ENCODE results near the gene ZNF587. TPM values are rescaled to one million over a fixed set of nuclear protein-coding genes. Genes with fewer than 3 reads are reported as not detected.
A peak's percentile ranks its signal among the peaks of the same experiment; 100 is the strongest.
"Not testable (repeated sequence)": the region's sequence is repeated elsewhere in the genome, so short reads cannot be mapped to it uniquely, and the experiment has no call there.

Gene ZNF587
- polyA plus RNA-seq, 4 donors = 5.1 to 53.9 (median 12.2) TPM

GRCh38 chr19:57818378-57818777, 31.3 kb upstream of the ZNF587 start:
- Histone ChIP-seq H3K27me3 (ENCODE audit: control insufficient read depth in 3 of 3, insufficient read depth in 3 of 3, low read length in 3 of 3) (no peaks in the 10 kb centered on the region), H3K9me3 (ENCODE audit: control insufficient read depth in 2 of 2, insufficient read depth in 1 of 2, low read depth in 1 of 2, low read length in 1 of 2) (peaks cover 0 to 4% of the 10 kb centered on the region in 2 donors), H3K4me1 (ENCODE audit: control insufficient read depth in 3 of 3, insufficient read depth in 2 of 3, low read depth in 1 of 3, low read length in 2 of 3) (peaks cover 0 to 25% (median 1%) of the 10 kb centered on the region in 3 donors), H3K4me3 (ENCODE audit: low read depth in 1 of 3, low read length in 3 of 3) (no peak overlapping the region), H3K27ac (ENCODE audit: low read depth in 1 of 3, low read length in 2 of 3) (no peak overlapping the region), H3K36me3 (ENCODE audit: control insufficient read depth in 3 of 3, insufficient read depth in 2 of 3, low read depth in 1 of 3, low read length in 3 of 3) (peaks cover 0 to 7% (median 0%) of the 10 kb centered on the region in 3 donors)
- DNase-seq (no peak), FAIRE-seq (no peak)
- WGBS, 3 donors = 89 to 95% (median 90%) methylated on average over 7 of the region's 7 CpGs

DNA sequence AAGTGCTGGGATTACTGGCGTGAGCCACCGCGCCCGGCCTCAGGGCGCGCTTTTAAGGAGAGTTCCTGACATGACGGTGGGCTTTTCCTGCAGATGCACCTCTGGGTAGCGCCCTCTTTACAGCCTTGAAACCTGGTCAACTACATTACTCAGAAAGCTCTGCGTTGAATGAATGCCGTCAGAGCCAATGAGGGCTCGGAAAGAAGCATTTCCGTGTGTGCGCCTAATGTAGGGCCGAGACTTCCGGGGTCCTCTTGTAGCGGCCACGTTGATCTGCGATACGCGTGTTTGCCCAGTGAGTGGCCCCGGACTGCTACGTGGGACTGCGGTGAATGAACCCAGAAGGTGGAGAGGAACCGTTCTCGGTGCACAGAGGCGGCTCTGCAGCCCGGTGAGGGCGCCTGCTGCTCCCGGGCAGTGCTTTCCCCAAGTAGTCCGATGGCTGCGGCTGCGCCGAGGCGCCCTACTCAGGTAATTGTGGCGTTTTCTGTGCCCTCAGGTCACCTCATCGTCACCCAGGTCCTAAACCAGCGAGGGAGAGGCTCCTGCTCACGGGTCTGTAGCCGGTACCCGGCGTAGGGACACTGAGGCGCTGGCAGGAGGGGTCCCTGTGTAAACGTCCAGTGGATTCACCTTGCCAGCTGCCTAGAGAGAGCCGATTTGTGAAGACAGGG, 30.0 kb upstream of the ZNF587 start:
- 0 to 1% (median 1%) methylated on average over 44 of the region's 44 CpGs for WGBS, 3 donors
- Histone ChIP-seq H3K4me1 (ENCODE audit: control insufficient read depth in 3 of 3, insufficient read depth in 2 of 3, low read depth in 1 of 3, low read length in 2 of 3) (peaks cover 0 to 31% (median 2%) of the 10 kb centered on the region in 3 donors), H3K36me3 (ENCODE audit: control insufficient read depth in 3 of 3, insufficient read depth in 2 of 3, low read depth in 1 of 3, low read length in 3 of 3) (peaks cover 0 to 7% (median 0%) of the 10 kb centered on the region in 3 donors), H3K27ac (ENCODE audit: low read depth in 1 of 3, low read length in 2 of 3) (peak overlapping the region; percentile 68 to 91 (median 73)), H3K27me3 (ENCODE audit: control insufficient read depth in 3 of 3, insufficient read depth in 3 of 3, low read length in 3 of 3) (no peaks in the 10 kb centered on the region), H3K4me3 (ENCODE audit: low read depth in 1 of 3, low read length in 3 of 3) (peak overlapping the region; percentile 74 to 89 (median 84)), H3K9me3 (ENCODE audit: control insufficient read depth in 2 of 2, insufficient read depth in 1 of 2, low read depth in 1 of 2, low read length in 1 of 2) (peaks cover 0 to 4% of the 10 kb centered on the region in 2 donors)
- DNase-seq = peak; percentile 95 to 96
- FAIRE-seq = no peak

GRCh38 chr19:57820599-57820998, 29.1 kb upstream of the ZNF587 start:
- Histone ChIP-seq H3K4me1 (ENCODE audit: control insufficient read depth in 3 of 3, insufficient read depth in 2 of 3, low read depth in 1 of 3, low read length in 2 of 3) (peaks cover 0 to 27% (median 2%) of the 10 kb centered on the region in 3 donors), H3K4me3 (ENCODE audit: low read depth in 1 of 3, low read length in 3 of 3) (peak overlapping the region in 2 of 3 donors; percentile 84 to 89), H3K9me3 (ENCODE audit: control insufficient read depth in 2 of 2, insufficient read depth in 1 of 2, low read depth in 1 of 2, low read length in 1 of 2) (peaks cover 0 to 4% of the 10 kb centered on the region in 2 donors), H3K27ac (ENCODE audit: low read depth in 1 of 3, low read length in 2 of 3) (peak overlapping the region; percentile 34 to 91 (median 73)), H3K27me3 (ENCODE audit: control insufficient read depth in 3 of 3, insufficient read depth in 3 of 3, low read length in 3 of 3) (no peaks in the 10 kb centered on the region), H3K36me3 (ENCODE audit: control insufficient read depth in 3 of 3, insufficient read depth in 2 of 3, low read depth in 1 of 3, low read length in 3 of 3) (peaks cover 0 to 15% (median 2%) of the 10 kb centered on the region in 3 donors)
- DNase-seq (peak in 1 of 2 donors; percentile 16), FAIRE-seq (no peak)
- WGBS, 3 donors = 23 to 61% (median 35%) methylated on average over 6 of the region's 6 CpGs

GRCh38 chr19:57821095-57821494, 28.6 kb upstream of the ZNF587 start:
- Histone ChIP-seq H3K4me3 (ENCODE audit: low read depth in 1 of 3, low read length in 3 of 3) (peak overlapping the region in 2 of 3 donors; percentile 84 to 89), H3K4me1 (ENCODE audit: control insufficient read depth in 3 of 3, insufficient read depth in 2 of 3, low read depth in 1 of 3, low read length in 2 of 3) (peaks cover 0 to 23% (median 2%) of the 10 kb centered on the region in 3 donors), H3K36me3 (ENCODE audit: control insufficient read depth in 3 of 3, insufficient read depth in 2 of 3, low read depth in 1 of 3, low read length in 3 of 3) (peaks cover 0 to 17% (median 2%) of the 10 kb centered on the region in 3 donors), H3K27ac (ENCODE audit: low read depth in 1 of 3, low read length in 2 of 3) (peak overlapping the region in 2 of 3 donors; percentile 73 to 91)
- H3K9me3 ChIP-seq (ENCODE audit: control insufficient read depth in 2 of 2, insufficient read depth in 1 of 2, low read depth in 1 of 2, low read length in 1 of 2); FAIRE-seq; H3K27me3 ChIP-seq (ENCODE audit: control insufficient read depth in 3 of 3, insufficient read depth in 3 of 3, low read length in 3 of 3): not testable (repeated sequence)
- 13 to 46% (median 40%) methylated on average over 2 to 3 of the region's 3 CpGs for WGBS, 3 donors
- DNase-seq = peak; percentile 51 to 63

GRCh38 chr19:57821501-57821900, 28.2 kb upstream of the ZNF587 start:
- peak overlapping the region in 1 of 3 donors; percentile 91 for H3K27ac ChIP-seq (ENCODE audit: low read depth in 1 of 3, low read length in 2 of 3)
- H3K9me3 ChIP-seq (ENCODE audit: control insufficient read depth in 2 of 2, insufficient read depth in 1 of 2, low read depth in 1 of 2, low read length in 1 of 2); H3K4me3 ChIP-seq (ENCODE audit: low read depth in 1 of 3, low read length in 3 of 3); FAIRE-seq; H3K27me3 ChIP-seq (ENCODE audit: control insufficient read depth in 3 of 3, insufficient read depth in 3 of 3, low read length in 3 of 3): not testable (repeated sequence)
- DNase-seq = peak; percentile 66 to 91
- peaks cover 0 to 21% (median 2%) of the 10 kb centered on the region in 3 donors for H3K4me1 ChIP-seq (ENCODE audit: control insufficient read depth in 3 of 3, insufficient read depth in 2 of 3, low read depth in 1 of 3, low read length in 2 of 3)
- WGBS, 3 donors = 63 to 94% (median 87%) methylated on average over 2 to 3 of the region's 3 CpGs
- peaks cover 2 to 21% (median 2%) of the 10 kb centered on the region in 3 donors for H3K36me3 ChIP-seq (ENCODE audit: control insufficient read depth in 3 of 3, insufficient read depth in 2 of 3, low read depth in 1 of 3, low read length in 3 of 3)

DNA sequence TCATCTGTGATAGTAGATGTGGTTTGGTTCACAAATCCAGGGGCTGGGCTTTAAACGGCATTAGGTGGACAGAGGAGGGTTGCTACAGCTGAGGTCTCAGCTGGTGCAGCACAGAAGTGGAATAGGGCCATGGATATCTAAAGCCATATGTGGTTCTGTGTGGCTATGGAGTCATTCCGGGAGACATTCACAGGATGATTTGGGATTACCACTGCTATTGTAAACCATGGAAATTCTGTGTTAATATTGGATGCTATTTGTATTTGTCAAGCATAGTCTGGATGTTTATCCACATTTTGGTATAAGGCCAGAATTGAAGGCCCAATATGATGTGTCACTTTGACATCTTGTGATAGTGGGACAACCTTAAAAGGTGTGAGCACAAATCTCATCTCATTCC, 26.5 kb upstream of the ZNF587 start:
- Histone ChIP-seq H3K36me3 (ENCODE audit: control insufficient read depth in 3 of 3, insufficient read depth in 2 of 3, low read depth in 1 of 3, low read length in 3 of 3) (peaks cover 2 to 29% (median 2%) of the 10 kb centered on the region in 3 donors), H3K4me1 (ENCODE audit: control insufficient read depth in 3 of 3, insufficient read depth in 2 of 3, low read depth in 1 of 3, low read length in 2 of 3) (peaks cover 0 to 21% (median 2%) of the 10 kb centered on the region in 3 donors)
- not testable (repeated sequence) for DNase-seq; H3K9me3 ChIP-seq (ENCODE audit: control insufficient read depth in 2 of 2, insufficient read depth in 1 of 2, low read depth in 1 of 2, low read length in 1 of 2); H3K27me3 ChIP-seq (ENCODE audit: control insufficient read depth in 3 of 3, insufficient read depth in 3 of 3, low read length in 3 of 3); H3K27ac ChIP-seq (ENCODE audit: low read depth in 1 of 3, low read length in 2 of 3); FAIRE-seq; H3K4me3 ChIP-seq (ENCODE audit: low read depth in 1 of 3, low read length in 3 of 3)
- WGBS, 3 donors = 65 to 92% (median 82%) methylated on average over 1 to 2 of the region's 2 CpGs

GRCh38 chr19:57823608-57824007, 26.1 kb upstream of the ZNF587 start:
- not testable (repeated sequence) for H3K4me3 ChIP-seq (ENCODE audit: low read depth in 1 of 3, low read length in 3 of 3); H3K27me3 ChIP-seq (ENCODE audit: control insufficient read depth in 3 of 3, insufficient read depth in 3 of 3, low read length in 3 of 3); FAIRE-seq; DNase-seq; H3K9me3 ChIP-seq (ENCODE audit: control insufficient read depth in 2 of 2, insufficient read depth in 1 of 2, low read depth in 1 of 2, low read length in 1 of 2)
- Histone ChIP-seq H3K27ac (ENCODE audit: low read depth in 1 of 3, low read length in 2 of 3) (peak overlapping the region in 1 of 3 donors; percentile 15), H3K36me3 (ENCODE audit: control insufficient read depth in 3 of 3, insufficient read depth in 2 of 3, low read depth in 1 of 3, low read length in 3 of 3) (peaks cover 2 to 32% (median 2%) of the 10 kb centered on the region in 3 donors), H3K4me1 (ENCODE audit: control insufficient read depth in 3 of 3, insufficient read depth in 2 of 3, low read depth in 1 of 3, low read length in 2 of 3) (peaks cover 0 to 22% (median 2%) of the 10 kb centered on the region in 3 donors)
- 56 to 74% (median 59%) methylated on average over 4 of the region's 4 CpGs for WGBS, 3 donors

DNA sequence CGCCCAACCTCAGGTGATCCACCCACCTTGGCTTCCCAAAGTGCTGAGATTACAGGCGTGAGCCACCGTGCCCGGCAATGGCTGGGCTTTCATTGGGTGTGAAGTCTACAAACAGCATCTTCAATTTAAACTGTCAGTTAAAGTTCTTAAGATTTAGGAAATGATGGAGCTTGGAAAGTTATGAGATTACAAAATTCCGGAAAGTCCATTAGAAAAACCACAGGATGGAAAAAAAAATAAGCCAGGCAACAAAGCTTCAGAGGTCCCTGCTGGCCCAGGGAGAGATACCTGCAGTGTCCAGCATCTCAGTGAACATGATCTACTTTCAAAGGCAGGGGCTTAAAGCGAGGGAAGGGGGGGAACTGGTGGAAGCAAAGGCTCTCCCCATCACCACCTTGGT, 24.1 kb upstream of the ZNF587 start:
- peaks cover 2 to 36% (median 2%) of the 10 kb centered on the region in 3 donors for H3K36me3 ChIP-seq (ENCODE audit: control insufficient read depth in 3 of 3, insufficient read depth in 2 of 3, low read depth in 1 of 3, low read length in 3 of 3)

More for the DNA sequence above, 24.1 kb upstream of the ZNF587 start:
- 92 to 96% (median 95%) methylated on average over 6 of the region's 6 CpGs for WGBS, 3 donors
- H3K4me3 ChIP-seq (ENCODE audit: low read depth in 1 of 3, low read length in 3 of 3) = no peak overlapping the region
- H3K4me1 ChIP-seq (ENCODE audit: control insufficient read depth in 3 of 3, insufficient read depth in 2 of 3, low read depth in 1 of 3, low read length in 2 of 3) = peaks cover 0 to 34% (median 2%) of the 10 kb centered on the region in 3 donors
- no peak overlapping the region for H3K27ac ChIP-seq (ENCODE audit: low read depth in 1 of 3, low read length in 2 of 3)
- H3K9me3 ChIP-seq (ENCODE audit: control insufficient read depth in 2 of 2, insufficient read depth in 1 of 2, low read depth in 1 of 2, low read length in 1 of 2) = peaks cover 0 to 4% of the 10 kb centered on the region in 2 donors
- DNase-seq (no peak), FAIRE-seq (no peak)
- no peaks in the 10 kb centered on the region for H3K27me3 ChIP-seq (ENCODE audit: control insufficient read depth in 3 of 3, insufficient read depth in 3 of 3, low read length in 3 of 3)
